Measurements from ENCODE around the gene HLA-DOA. TPM values are rescaled to one million over a fixed set of nuclear protein-coding genes. Genes with fewer than 3 reads are reported as not detected.

HLA-DOA gene
- total and polyA plus RNA-seq, 2 experiments from 2014 or later = 0.74 TPM; not detected in 1

DNA sequence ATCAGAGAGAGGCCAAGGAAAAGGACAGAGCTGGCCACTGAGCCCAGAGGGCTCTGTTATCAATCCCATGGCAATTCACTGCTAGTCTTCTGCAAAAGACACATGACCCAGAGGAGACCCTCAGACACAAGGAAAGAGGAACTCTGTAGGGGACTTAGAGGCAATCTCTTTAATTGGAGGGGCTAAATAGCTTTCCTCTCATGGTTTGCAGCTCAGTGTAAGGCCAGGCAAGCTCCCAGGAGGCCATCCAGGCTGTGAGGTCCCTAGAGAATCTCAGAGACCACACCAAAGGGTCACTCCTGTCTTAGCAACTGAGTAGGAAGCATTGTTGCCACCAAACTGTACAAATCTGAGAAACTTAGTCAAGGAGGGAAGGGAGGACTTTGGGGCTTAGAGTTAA lies 10.0 kb upstream of the HLA-DOA start:
- H3K27me3 ChIP-seq = no peaks in the 10 kb centered on the region
- TF ChIP-seq, protein P1, sequence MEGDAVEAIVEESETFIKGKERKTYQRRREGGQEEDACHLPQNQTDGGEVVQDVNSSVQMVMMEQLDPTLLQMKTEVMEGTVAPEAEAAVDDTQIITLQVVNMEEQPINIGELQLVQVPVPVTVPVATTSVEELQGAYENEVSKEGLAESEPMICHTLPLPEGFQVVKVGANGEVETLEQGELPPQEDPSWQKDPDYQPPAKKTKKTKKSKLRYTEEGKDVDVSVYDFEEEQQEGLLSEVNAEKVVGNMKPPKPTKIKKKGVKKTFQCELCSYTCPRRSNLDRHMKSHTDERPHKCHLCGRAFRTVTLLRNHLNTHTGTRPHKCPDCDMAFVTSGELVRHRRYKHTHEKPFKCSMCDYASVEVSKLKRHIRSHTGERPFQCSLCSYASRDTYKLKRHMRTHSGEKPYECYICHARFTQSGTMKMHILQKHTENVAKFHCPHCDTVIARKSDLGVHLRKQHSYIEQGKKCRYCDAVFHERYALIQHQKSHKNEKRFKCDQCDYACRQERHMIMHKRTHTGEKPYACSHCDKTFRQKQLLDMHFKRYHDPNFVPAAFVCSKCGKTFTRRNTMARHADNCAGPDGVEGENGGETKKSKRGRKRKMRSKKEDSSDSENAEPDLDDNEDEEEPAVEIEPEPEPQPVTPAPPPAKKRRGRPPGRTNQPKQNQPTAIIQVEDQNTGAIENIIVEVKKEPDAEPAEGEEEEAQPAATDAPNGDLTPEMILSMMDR (IDR thresholded peaks at IDR 0.05; ENCODE audit: low read depth, low read length) = no peak
- no peaks in the 10 kb centered on the region for H3K9me3 ChIP-seq (ENCODE audit: low read depth)
- no peak overlapping the region for H3K27ac ChIP-seq
- H3K4me1 ChIP-seq (ENCODE audit: low read depth) = no peaks in the 10 kb centered on the region
- H3K4me3 ChIP-seq = no peak overlapping the region
- no peaks in the 10 kb centered on the region for H3K36me3 ChIP-seq
- DNase-seq (ENCODE audit: low read depth in 1 of 2, low spot score in 1 of 2) = no peak

DNA sequence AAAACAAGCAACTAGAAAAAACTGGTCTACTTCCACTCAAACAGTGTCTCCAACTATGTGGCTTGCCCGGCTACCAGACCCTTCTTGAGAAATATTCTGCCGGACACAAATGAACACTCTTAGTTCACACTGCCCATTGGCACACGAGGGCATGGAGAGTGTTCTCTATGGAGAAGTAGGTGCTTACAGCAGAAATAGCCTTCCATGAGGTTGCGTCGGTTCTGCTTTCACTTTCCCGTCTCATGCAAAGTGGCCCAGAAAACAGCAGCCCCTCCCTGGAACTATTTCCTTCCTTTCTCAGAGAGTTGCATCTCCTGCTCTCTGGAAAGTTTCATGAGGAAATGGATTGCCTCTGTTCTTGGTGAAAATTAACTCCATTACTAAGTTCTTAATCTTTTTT lies 9.5 kb upstream of the HLA-DOA start:
- TF ChIP-seq, protein P1 (IDR thresholded peaks at IDR 0.05; ENCODE audit: low read depth, low read length) = no peak
- no peak overlapping the region for H3K4me3 ChIP-seq
- H3K27me3 ChIP-seq = no peaks in the 10 kb centered on the region
- H3K9me3 ChIP-seq (ENCODE audit: low read depth) = no peaks in the 10 kb centered on the region
- no peaks in the 10 kb centered on the region for H3K4me1 ChIP-seq (ENCODE audit: low read depth)
- DNase-seq (ENCODE audit: low read depth in 1 of 2, low spot score in 1 of 2) = peak in 1 of 2 donors; percentile 72
- no peak overlapping the region for H3K27ac ChIP-seq
- H3K36me3 ChIP-seq = no peaks in the 10 kb centered on the region

DNA sequence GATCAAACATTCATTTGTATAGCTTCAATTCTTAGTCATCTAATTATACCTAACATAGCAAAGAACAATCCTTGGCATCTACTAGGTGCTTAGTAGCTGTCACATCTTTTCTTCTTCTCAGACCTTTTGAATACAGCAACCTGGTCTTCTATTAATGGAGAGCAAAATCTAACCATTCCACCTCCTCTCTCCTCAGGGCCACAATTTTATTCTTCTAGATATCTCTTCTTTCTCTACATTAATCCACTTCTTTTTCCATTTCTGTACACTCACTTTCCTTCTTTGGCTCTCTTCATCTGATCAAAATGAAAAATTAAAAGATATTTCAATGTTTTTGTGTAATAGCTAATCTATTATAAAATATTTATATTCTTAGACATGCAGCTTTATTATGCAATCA lies 9.0 kb upstream of the HLA-DOA start:
- H3K4me1 ChIP-seq (ENCODE audit: low read depth) = no peaks in the 10 kb centered on the region
- TF ChIP-seq, protein P1 (IDR thresholded peaks at IDR 0.05; ENCODE audit: low read depth, low read length) = no peak
- no peaks in the 10 kb centered on the region for H3K9me3 ChIP-seq (ENCODE audit: low read depth)
- DNase-seq (ENCODE audit: low read depth in 1 of 2, low spot score in 1 of 2) = no peak
- no peak overlapping the region for H3K4me3 ChIP-seq
- H3K27ac ChIP-seq = no peak overlapping the region
- H3K36me3 ChIP-seq = no peaks in the 10 kb centered on the region
- H3K27me3 ChIP-seq = no peaks in the 10 kb centered on the region

DNA sequence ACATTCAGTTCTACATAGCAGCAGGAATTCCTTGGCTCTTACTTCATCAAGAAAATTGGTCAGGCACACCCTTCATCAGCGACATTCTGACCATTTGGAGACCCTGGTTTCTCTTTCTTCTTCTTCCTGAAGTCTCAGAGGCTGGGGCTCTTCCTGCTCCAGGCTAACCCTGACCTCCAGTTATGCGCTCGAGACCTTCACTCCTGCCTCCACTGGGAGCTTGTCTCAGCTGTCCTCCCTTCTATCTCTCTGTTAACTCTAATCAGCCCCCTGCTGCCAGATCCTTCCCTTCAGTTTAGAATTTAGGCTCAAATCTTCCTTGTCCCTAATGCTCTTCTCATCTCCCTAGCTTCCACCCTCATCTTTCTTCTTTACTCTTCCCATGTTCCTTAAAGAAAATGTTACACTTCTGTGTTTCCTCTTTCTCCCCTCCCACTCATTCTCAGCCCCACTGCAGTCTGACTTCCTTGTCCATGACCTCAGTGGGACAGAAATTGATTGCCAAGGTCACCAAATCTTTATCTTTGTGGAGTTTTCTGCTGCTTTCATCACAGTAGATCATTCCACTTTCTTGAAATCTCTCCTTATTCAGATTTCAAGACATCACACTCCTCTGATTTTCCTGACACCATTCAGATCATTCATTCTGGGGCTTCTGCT lies 8.4 kb upstream of the HLA-DOA start:
- Histone ChIP-seq H3K4me3 (no peak overlapping the region), H3K27ac (no peak overlapping the region), H3K4me1 (ENCODE audit: low read depth) (no peaks in the 10 kb centered on the region), H3K9me3 (ENCODE audit: low read depth) (no peaks in the 10 kb centered on the region), H3K36me3 (no peaks in the 10 kb centered on the region), H3K27me3 (no peaks in the 10 kb centered on the region)
- DNase-seq (ENCODE audit: low read depth in 1 of 2, low spot score in 1 of 2) = no peak
- TF ChIP-seq, protein P1 (IDR thresholded peaks at IDR 0.05; ENCODE audit: low read depth, low read length) = no peak

DNA sequence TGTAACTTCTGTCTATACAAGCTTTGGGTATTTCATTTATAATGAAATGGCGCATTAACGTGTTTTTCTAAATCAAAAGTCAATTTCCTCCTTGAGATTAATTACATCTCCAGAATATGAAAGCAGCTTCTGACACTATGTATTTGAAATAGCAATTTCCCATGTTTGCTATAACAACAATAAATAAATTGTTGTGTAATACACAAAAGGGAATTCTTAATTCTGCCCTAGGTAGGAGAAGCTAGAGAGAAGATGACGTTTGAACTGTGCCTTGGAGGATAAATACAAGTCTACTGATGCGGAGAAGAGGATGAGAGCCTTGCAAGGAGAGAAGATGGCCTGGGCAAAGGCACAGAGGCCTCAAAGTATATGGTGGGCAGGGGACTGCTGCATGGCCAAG lies 7.6 kb upstream of the HLA-DOA start:
- Histone ChIP-seq H3K27ac (no peak overlapping the region), H3K36me3 (no peaks in the 10 kb centered on the region), H3K9me3 (ENCODE audit: low read depth) (no peaks in the 10 kb centered on the region), H3K27me3 (no peaks in the 10 kb centered on the region), H3K4me3 (no peak overlapping the region), H3K4me1 (ENCODE audit: low read depth) (no peaks in the 10 kb centered on the region)
- TF ChIP-seq, protein P1 (IDR thresholded peaks at IDR 0.05; ENCODE audit: low read depth, low read length) = no peak
- no peak for DNase-seq (ENCODE audit: low read depth in 1 of 2, low spot score in 1 of 2)
